ENCODE results near the gene PTPRM. TPM values are rescaled to one million over a fixed set of nuclear protein-coding genes. Genes with fewer than 3 reads are reported as not detected.

The PTPRM gene
- total RNA-seq, 4 donors from 2014 or later, result 21.4 to 41.8 (median 29.6) TPM

DNA sequence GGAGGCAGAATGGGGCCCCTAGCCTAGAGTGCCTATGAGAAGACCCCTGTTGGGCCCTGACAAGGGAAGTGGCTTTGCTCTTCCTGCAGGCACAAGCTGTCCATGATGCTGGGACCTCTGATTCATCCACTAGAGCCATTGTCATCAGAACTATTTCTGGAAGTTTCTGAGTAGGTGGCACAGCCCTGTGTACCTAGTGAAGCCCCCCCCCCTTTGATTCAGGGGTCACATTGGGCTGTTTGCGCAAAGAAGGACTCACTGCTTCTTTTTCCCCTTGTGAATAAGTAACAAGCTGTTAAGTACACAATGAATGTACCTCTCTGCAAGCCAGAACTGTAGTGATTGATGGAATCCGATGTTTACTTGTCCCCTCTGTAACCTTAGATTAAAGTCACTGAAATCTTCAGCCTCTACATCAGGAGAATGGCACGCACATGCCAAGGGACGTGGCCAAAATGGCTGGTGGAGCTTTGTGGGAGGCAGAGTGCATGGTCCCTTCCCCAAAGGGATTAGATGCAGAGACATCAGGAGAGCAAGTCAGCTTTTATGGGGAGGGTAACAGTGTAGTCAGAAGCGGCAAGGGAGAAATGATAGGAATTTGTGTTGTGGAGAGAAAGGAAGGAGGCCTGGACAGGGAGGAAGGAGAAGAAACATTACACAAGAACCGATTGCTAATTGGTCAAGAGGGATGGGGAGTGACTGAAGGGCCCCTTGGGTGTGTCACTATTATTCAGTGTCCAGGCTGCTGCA, 774.5 kb downstream of the PTPRM start:
- H3K4me3 ChIP-seq (ENCODE audit: low read depth, poor library complexity, severe bottlenecking), result no peak overlapping the region
- intact Hi-C loops (cut with DNase I; ENCODE audit: low total_unique reads), result no loop called here
- 62 to 66% methylated on average over 6 of the region's 6 CpGs for WGBS, 2 donors
- TF ChIP-seq POLR2A (IDR thresholded peaks at IDR 0.05), result no peak
- no peak for DNase-seq (ENCODE audit: low spot score in 2 of 2)

DNA sequence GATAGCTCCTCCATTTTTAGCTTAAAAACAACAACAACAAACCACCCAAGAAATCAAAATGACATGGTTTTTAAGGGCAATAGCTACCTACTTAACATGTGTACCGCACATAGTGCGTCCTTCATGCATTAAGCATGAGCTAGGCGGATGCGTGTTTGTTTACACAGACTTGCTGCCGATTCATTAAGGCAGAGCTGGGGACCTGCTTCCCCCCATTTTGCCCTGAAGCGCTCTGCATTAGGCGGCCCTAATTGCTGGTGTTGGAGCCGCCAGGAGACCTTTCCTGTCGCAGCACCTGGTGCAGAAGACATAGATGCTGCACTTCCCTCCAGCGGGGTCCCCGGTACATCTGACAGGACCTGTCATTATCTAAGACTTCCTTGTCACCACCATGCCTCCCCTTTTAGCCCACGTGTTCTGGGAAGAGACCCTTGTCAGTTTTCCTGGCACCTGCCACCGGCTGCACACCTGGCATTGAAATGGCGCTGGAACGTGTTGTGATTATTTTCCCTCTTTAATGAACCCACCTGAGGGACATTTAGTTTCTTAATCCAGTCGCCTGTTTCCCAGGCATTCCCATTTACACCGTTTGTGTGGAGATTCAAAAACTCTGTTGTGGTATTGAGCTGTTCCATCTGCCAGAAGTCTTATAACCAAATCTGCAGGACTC, 781.1 kb downstream of the PTPRM start:
- H3K4me3 ChIP-seq (ENCODE audit: low read depth, poor library complexity, severe bottlenecking), result no peak overlapping the region
- 82 to 83% methylated on average over 17 of the region's 17 CpGs for WGBS, 2 donors
- TF ChIP-seq, protein P1, sequence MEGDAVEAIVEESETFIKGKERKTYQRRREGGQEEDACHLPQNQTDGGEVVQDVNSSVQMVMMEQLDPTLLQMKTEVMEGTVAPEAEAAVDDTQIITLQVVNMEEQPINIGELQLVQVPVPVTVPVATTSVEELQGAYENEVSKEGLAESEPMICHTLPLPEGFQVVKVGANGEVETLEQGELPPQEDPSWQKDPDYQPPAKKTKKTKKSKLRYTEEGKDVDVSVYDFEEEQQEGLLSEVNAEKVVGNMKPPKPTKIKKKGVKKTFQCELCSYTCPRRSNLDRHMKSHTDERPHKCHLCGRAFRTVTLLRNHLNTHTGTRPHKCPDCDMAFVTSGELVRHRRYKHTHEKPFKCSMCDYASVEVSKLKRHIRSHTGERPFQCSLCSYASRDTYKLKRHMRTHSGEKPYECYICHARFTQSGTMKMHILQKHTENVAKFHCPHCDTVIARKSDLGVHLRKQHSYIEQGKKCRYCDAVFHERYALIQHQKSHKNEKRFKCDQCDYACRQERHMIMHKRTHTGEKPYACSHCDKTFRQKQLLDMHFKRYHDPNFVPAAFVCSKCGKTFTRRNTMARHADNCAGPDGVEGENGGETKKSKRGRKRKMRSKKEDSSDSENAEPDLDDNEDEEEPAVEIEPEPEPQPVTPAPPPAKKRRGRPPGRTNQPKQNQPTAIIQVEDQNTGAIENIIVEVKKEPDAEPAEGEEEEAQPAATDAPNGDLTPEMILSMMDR (IDR thresholded peaks at IDR 0.05), result no peak
- TF ChIP-seq POLR2A (IDR thresholded peaks at IDR 0.05), result no peak
- intact Hi-C loops (cut with DNase I; ENCODE audit: low total_unique reads), result no loop called here
- DNase-seq (ENCODE audit: low spot score in 2 of 2), result no peak

DNA sequence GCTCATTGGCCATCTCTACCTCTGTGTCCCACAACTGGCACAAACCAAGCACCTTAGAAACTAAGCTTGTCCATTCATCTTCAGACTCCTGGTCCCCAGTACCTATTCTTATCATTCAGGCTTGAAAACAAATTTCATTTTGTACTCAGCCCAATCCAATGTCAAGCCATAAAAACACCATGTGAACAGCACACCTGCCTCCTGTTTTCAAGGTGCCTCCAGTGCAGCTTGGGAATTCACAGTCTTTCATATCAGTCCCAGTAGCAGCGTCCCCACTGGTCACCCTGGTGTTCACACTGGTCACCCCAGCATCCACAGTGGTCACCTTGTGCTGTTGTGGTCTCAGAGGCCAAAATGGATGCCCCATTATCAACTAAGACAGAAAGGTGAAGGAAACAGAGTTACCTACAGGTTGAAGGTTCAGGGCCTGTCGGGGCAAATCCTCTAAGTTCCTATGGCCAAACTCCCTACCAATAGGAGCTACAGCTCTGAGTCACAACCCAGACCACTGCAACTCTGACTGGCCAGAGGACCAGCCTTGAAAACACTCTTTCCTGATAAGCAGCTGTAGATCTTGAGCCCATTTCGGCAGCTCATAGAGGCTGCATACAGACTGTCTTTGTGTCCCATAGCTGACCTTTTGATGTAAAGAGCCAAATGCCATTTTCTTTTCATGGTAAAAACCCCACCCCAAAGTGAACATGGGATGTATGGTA, 782.6 kb downstream of the PTPRM start:
- no peak for DNase-seq (ENCODE audit: low spot score in 2 of 2)
- intact Hi-C loops (cut with DNase I; ENCODE audit: low total_unique reads), result no loop called here
- TF ChIP-seq, protein P1 (IDR thresholded peaks at IDR 0.05), result no peak
- no peak for TF ChIP-seq POLR2A (IDR thresholded peaks at IDR 0.05)
- WGBS, 2 donors, result 90 to 92% methylated on average over 3 of the region's 3 CpGs
- H3K4me3 ChIP-seq (ENCODE audit: low read depth, poor library complexity, severe bottlenecking), result no peak overlapping the region

DNA sequence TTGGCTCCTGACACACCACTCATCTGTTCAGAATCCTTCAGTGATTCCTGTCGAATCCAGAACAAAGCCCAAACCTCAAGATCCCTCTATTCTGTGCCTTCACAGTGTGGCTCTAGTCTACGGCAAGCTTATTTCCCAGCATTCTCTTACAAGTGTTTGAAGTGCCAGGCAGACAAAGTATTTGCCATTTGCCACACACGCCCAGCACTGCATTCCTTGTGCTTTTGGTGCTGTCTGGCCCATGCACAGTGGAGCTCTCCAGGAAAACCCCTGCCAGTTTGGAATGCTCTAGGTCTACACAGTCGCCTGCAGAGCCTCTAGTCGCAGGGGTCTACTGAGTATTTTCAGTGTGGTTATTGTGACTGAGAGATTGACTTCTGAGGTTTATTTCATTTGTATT, 783.5 kb downstream of the PTPRM start:
- WGBS, 2 donors, result 73 to 76% methylated on average over 5 of the region's 5 CpGs
- no peak overlapping the region for H3K4me3 ChIP-seq (ENCODE audit: low read depth, poor library complexity, severe bottlenecking)
- no peak for DNase-seq (ENCODE audit: low spot score in 2 of 2)
- TF ChIP-seq POLR2A (IDR thresholded peaks at IDR 0.05), result no peak
- TF ChIP-seq, protein P1 (IDR thresholded peaks at IDR 0.05), result no peak
- intact Hi-C loops (cut with DNase I; ENCODE audit: low total_unique reads), result no loop called here

DNA sequence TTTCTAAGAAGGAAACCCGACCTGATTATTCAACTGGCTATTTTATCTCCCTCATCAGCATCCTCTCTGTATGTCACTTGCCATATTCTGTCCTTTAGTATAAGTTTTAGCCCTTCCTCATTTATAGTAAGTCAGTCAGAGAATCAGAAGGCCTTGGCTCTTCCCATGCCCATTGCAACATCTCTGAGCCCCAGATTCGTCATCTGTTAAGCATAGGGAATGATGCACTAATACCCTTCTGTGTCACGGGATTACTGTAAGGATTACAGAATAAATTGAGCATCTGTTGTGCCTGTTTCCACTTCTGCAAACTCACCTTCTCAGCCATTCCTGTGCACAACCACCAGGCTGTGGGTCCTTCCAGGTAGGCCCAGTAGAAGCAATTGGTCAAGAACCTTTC, 784.0 kb downstream of the PTPRM start:
- H3K4me3 ChIP-seq (ENCODE audit: low read depth, poor library complexity, severe bottlenecking), result no peak overlapping the region
- 80 to 88% methylated on average over 3 of the region's 3 CpGs for WGBS, 2 donors
- TF ChIP-seq, protein P1 (IDR thresholded peaks at IDR 0.05), result no peak
- TF ChIP-seq POLR2A (IDR thresholded peaks at IDR 0.05), result no peak
- intact Hi-C loops (cut with DNase I; ENCODE audit: low total_unique reads), result no loop called here
- DNase-seq (ENCODE audit: low spot score in 2 of 2), result no peak

DNA sequence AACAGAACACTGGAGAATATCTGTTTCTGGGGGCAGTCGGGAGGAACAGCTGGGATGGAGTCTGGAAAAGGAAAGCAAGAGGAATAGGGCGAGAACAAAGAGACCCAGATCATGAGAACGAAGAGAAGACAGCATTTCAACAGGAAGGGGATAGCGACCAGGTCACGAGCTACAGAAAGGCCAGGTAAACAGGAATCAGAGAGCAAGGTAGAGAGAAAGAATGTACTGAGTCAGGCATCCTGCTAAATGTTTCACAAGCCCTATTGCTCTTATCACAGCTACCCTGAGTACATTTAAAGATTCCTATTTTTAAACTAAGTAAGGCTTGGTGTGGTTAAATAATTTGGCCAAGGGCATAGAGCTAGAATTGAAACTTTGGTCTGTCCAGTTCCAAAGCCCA, 787.2 kb downstream of the PTPRM start:
- intact Hi-C loops (cut with DNase I; ENCODE audit: low total_unique reads), result no loop called here
- 83 to 92% methylated on average over 5 of the region's 5 CpGs for WGBS, 2 donors
- DNase-seq (ENCODE audit: low spot score in 2 of 2), result no peak
- no peak overlapping the region for H3K4me3 ChIP-seq (ENCODE audit: low read depth, poor library complexity, severe bottlenecking)
- TF ChIP-seq, protein P1 (IDR thresholded peaks at IDR 0.05), result no peak
- no peak for TF ChIP-seq POLR2A (IDR thresholded peaks at IDR 0.05)

Measured in lower leg skin (tissue), 4 donors.